Measurements from ENCODE around the gene SMARCAL1.
"Not testable (repeated sequence)": the region's sequence is repeated elsewhere in the genome, so short reads cannot be mapped to it uniquely, and the experiment has no call there.

Gene SMARCAL1

GRCh38 chr2:216412022-216412999 lies at the start of gene SMARCAL1:
TSS of gene SMARCAL1 (plus strand) at chr2:216412484. CDS start at chr2:216414705, 2,221 bp downstream.
- peak; percentile 98 for DNase-seq (ENCODE audit: low spot score)

GRCh38 chr2:216362730-216363129 lies 49.6 kb upstream of the SMARCAL1 start:
- peak; percentile 25 for DNase-seq (ENCODE audit: low spot score)

- no peak for DNase-seq (ENCODE audit: low spot score)
Observed at GRCh38 chr2:216363221-216363620, 49.1 kb upstream of the SMARCAL1 start.

- no peak for DNase-seq (ENCODE audit: low spot score)
Observed at GRCh38 chr2:216365518-216365917, 46.8 kb upstream of the SMARCAL1 start.

- DNase-seq (ENCODE audit: low spot score): no peak
Observed at GRCh38 chr2:216366777-216367471, 45.4 kb upstream of the SMARCAL1 start.

- DNase-seq (ENCODE audit: low spot score): no peak
Observed at GRCh38 chr2:216369821-216370220, 42.5 kb upstream of the SMARCAL1 start.

- DNase-seq (ENCODE audit: low spot score): no peak
Observed at GRCh38 chr2:216370961-216371712, 41.1 kb upstream of the SMARCAL1 start.

GRCh38 chr2:216371721-216372702 lies 40.3 kb upstream of the SMARCAL1 start, which contains the start of gene MARCHF4:
TSS of gene MARCHF4 (minus strand) at chr2:216372483. CDS start at chr2:216370260, 2,223 bp downstream.
- DNase-seq (ENCODE audit: low spot score): peak; percentile 57

GRCh38 chr2:216372761-216373291 lies 39.5 kb upstream of the SMARCAL1 start:
- DNase-seq (ENCODE audit: low spot score): no peak

GRCh38 chr2:216373896-216374295 lies 38.4 kb upstream of the SMARCAL1 start:
- no peak for DNase-seq (ENCODE audit: low spot score)

- no peak for DNase-seq (ENCODE audit: low spot score)
Observed at GRCh38 chr2:216375286-216375685, 37.0 kb upstream of the SMARCAL1 start.

- no peak for DNase-seq (ENCODE audit: low spot score)
Observed at GRCh38 chr2:216379977-216380376, 32.3 kb upstream of the SMARCAL1 start.

- not testable (repeated sequence) for DNase-seq (ENCODE audit: low spot score)
Observed at GRCh38 chr2:216384409-216384808, 27.9 kb upstream of the SMARCAL1 start.

GRCh38 chr2:216385478-216385877 lies 26.8 kb upstream of the SMARCAL1 start:
- no peak for DNase-seq (ENCODE audit: low spot score)

- DNase-seq (ENCODE audit: low spot score): no peak
Observed at GRCh38 chr2:216387262-216387661, 25.0 kb upstream of the SMARCAL1 start.

GRCh38 chr2:216388046-216388884 lies 24.0 kb upstream of the SMARCAL1 start:
- no peak for DNase-seq (ENCODE audit: low spot score)

- DNase-seq (ENCODE audit: low spot score): no peak
Observed at GRCh38 chr2:216389570-216389969, 22.7 kb upstream of the SMARCAL1 start.

GRCh38 chr2:216391401-216391800 lies 20.9 kb upstream of the SMARCAL1 start:
- DNase-seq (ENCODE audit: low spot score): no peak

GRCh38 chr2:216392018-216392562 lies 20.2 kb upstream of the SMARCAL1 start:
- DNase-seq (ENCODE audit: low spot score): no peak

All from COLO829 (cell line).